Osteoblast (primary cell): ENCODE data around the gene TBCD. TPM values are rescaled to one million over a fixed set of nuclear protein-coding genes. Genes with fewer than 3 reads are reported as not detected.

Source experiments
- DNase-seq: peaks from one replicate; pipeline ENCODE4 v3.0.0; 2011; ENCODE audit warnings: low spot score, mixed read lengths; ENCODE audit not compliant: insufficient read length; ENCODE audit errors: missing footprints
- H2AFZ ChIP-seq: 2 replicates; pipeline ENCODE4 v1.6.0; 2011; ENCODE audit warnings: mild to moderate bottlenecking, low read length
- H3K27ac ChIP-seq: 2 replicates; pipeline ENCODE4 v1.5.1; 2011; ENCODE audit warnings: mild to moderate bottlenecking, low read depth, low read length, moderate library complexity
- H3K27me3 ChIP-seq: 2 replicates; pipeline ENCODE4 v1.6.0; 2012; ENCODE audit warnings: mild to moderate bottlenecking, control low read depth, inconsistent platforms, low read length, moderate library complexity; ENCODE audit not compliant: insufficient read depth
- H3K36me3 ChIP-seq: 2 replicates; pipeline ENCODE4 v1.5.1; 2011; ENCODE audit warnings: mild to moderate bottlenecking, low read length, control low read depth, moderate library complexity; ENCODE audit not compliant: insufficient read depth
- H3K4me1 ChIP-seq: 2 replicates; pipeline ENCODE4 v1.5.1; 2011; ENCODE audit warnings: mild to moderate bottlenecking, low read length, control low read depth, moderate library complexity; ENCODE audit not compliant: insufficient read depth
- H3K4me2 ChIP-seq: 2 replicates; pipeline ENCODE4 v1.6.0; 2011; ENCODE audit warnings: mild to moderate bottlenecking, low read length; ENCODE audit not compliant: insufficient read depth
- H3K4me3 ChIP-seq: fragments of 200-600 bp; sonication (generic); 3 replicates; pipeline ENCODE4 v1.5.1; 2012; ENCODE audit warnings: mild to moderate bottlenecking, low read length, inconsistent platforms; ENCODE audit not compliant: insufficient read depth
- H3K79me2 ChIP-seq: 2 replicates; pipeline ENCODE4 v1.6.0; 2012; ENCODE audit warnings: mild to moderate bottlenecking, low read length, control low read depth, inconsistent platforms; ENCODE audit not compliant: insufficient read depth
- H3K9me3 ChIP-seq: 2 replicates; pipeline ENCODE4 v1.5.1; 2011; ENCODE audit warnings: low read depth, low read length, control low read depth
- H4K20me1 ChIP-seq: 2 replicates; pipeline ENCODE4 v1.6.0; 2012; ENCODE audit warnings: mild to moderate bottlenecking, low read length, control low read depth; ENCODE audit not compliant: insufficient read depth
- total RNA-seq: library from RNA; depleted of rRNA; stranded (reverse); fragments of >200 nt; gene quantifications from 2 replicates; pipeline ENCODE4 v1.2.3, GENCODE V29; 2012
- TF ChIP-seq, protein P1 (sequence below): IDR thresholded peaks from 2 replicates; pipeline ENCODE4 v1.5.1; 2011; ENCODE audit warnings: mild to moderate bottlenecking, low read depth, low read length, moderate library complexity; ENCODE audit errors: extremely low read depth

TBCD gene
- total RNA-seq, 1 donor, result 29.0 TPM

DNA sequence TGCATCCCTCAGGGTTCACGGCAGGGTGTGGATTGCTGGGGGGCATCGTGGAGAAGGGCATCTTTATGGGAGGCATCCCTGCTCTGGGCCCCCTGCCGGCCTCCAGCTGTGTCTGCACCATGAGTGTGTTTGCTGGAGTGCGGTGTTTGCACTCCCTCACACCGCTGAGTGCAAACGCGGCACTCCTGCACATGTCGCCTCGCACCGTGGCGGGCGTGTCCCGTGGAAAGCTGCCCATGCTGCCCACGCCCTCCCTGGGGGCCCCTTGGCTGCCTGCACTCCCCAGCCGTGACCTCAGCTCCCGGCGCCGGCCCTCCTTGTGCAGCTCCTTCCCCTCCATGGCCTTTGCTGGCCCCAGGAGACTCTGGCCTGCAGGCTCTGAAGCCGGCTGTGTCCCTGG, 162.5 kb downstream of the TBCD start:
- Histone ChIP-seq H3K4me3 (peak overlapping the region; percentile 46), H3K9me3 (no peaks in the 10 kb centered on the region), H2AFZ (peak overlapping the region; percentile 14), H3K79me2 (no peaks in the 10 kb centered on the region), H3K4me1 (peaks cover 7% of the 10 kb centered on the region), H3K4me2 (peak overlapping the region; percentile 62), H3K27ac (no peak overlapping the region), H3K27me3 (no peaks in the 10 kb centered on the region), H3K36me3 (peaks cover 3% of the 10 kb centered on the region), H4K20me1 (no peaks in the 10 kb centered on the region)
- TF ChIP-seq, protein P1, sequence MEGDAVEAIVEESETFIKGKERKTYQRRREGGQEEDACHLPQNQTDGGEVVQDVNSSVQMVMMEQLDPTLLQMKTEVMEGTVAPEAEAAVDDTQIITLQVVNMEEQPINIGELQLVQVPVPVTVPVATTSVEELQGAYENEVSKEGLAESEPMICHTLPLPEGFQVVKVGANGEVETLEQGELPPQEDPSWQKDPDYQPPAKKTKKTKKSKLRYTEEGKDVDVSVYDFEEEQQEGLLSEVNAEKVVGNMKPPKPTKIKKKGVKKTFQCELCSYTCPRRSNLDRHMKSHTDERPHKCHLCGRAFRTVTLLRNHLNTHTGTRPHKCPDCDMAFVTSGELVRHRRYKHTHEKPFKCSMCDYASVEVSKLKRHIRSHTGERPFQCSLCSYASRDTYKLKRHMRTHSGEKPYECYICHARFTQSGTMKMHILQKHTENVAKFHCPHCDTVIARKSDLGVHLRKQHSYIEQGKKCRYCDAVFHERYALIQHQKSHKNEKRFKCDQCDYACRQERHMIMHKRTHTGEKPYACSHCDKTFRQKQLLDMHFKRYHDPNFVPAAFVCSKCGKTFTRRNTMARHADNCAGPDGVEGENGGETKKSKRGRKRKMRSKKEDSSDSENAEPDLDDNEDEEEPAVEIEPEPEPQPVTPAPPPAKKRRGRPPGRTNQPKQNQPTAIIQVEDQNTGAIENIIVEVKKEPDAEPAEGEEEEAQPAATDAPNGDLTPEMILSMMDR, result peak; percentile 60
- peak; percentile 98 for DNase-seq

DNA sequence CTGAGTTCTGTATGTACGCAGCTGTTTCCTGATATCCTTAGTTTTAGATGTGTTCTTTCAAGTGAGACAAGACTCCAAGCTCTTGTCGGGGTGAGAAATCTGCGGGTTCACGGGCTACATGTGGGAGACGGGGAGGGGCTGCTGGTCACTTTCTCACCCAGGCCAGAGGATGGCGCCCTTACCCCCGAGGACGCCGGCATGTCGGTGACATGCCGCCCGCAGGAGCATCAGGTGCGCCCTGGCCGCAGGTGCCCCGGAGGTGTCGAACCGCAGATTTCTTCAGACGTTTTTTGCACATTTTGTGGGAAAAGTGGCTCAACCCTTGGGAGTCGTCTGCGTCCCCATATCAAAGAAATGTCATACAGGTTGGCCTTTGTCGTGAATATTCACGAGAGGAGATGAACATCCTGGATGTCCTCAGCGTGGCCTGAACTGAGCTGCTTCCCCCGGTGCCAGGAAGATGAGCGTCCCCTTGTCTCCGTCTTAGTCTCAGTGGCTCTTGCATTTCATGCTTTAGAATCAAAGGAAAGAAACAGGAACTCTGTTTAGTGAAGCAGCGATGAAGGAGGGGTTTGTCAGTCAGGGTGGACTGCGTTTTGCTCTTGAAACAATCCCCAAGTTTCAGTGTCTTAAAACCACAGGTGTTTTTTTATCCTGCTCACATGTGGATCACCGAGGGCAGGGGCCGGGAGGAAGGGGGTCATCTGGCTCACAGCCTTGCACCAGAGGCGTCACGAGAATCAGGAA, 163.3 kb downstream of the TBCD start:
- no peak overlapping the region for H3K4me2 ChIP-seq
- H2AFZ ChIP-seq, result no peak overlapping the region
- H3K27me3 ChIP-seq, result no peaks in the 10 kb centered on the region
- H3K36me3 ChIP-seq, result peaks cover 3% of the 10 kb centered on the region
- no peaks in the 10 kb centered on the region for H4K20me1 ChIP-seq
- no peaks in the 10 kb centered on the region for H3K9me3 ChIP-seq
- no peak overlapping the region for H3K27ac ChIP-seq
- no peak for DNase-seq
- H3K79me2 ChIP-seq, result no peaks in the 10 kb centered on the region
- TF ChIP-seq, protein P1, result no peak
- H3K4me3 ChIP-seq, result no peak overlapping the region
- H3K4me1 ChIP-seq, result peaks cover 7% of the 10 kb centered on the region

DNA sequence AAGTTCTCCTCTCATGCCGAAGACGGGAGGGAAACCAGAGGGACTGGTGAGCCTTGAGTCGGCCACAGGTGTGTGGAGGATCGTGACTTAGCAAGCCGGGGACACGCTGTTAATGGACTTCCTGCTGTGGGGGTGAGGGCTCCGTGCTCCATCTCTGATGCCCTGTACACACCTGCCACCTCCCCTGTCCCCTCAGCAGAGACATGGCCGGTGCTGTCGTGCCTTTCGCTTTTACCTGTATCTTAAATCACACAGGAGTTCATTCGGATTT, 163.8 kb downstream of the TBCD start:
- no peaks in the 10 kb centered on the region for H3K9me3 ChIP-seq
- no peak overlapping the region for H2AFZ ChIP-seq
- H3K4me2 ChIP-seq, result no peak overlapping the region
- H3K27me3 ChIP-seq, result no peaks in the 10 kb centered on the region
- H3K79me2 ChIP-seq, result no peaks in the 10 kb centered on the region
- H3K4me1 ChIP-seq, result peaks cover 7% of the 10 kb centered on the region
- TF ChIP-seq, protein P1, result no peak
- no peaks in the 10 kb centered on the region for H4K20me1 ChIP-seq
- peaks cover 3% of the 10 kb centered on the region for H3K36me3 ChIP-seq
- no peak overlapping the region for H3K4me3 ChIP-seq
- no peak for DNase-seq
- no peak overlapping the region for H3K27ac ChIP-seq

DNA sequence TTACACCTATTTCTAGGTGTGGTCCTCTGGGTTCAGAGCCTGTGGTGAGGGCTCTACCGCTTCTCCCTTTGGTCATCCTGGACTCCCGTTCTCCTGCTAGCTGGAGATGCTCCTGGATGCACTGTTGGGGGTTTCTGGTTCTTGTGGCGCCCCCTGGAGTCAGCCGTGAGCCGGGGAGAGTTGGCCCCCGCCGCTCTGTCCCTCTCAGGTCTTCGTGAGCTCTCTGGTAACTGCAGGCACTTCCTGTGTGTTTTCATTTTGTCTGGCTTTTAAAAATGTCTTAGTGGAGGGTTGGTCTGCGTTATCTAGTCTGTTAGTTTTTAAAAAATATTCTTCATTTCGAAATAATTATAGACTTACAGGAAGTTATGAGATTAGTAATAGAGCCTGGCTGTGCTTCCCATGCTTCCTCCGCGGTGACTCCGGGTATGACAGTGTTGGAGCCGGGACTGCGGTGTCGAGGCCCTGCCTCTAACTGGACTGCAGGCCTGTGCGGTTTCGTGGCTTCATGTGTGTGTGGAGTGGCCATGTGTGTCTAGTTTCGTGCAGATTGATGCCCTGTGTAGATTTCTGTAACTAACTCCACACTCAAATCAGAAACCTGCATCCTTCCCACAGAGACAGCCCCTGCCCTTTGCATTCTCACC, 166.0 kb downstream of the TBCD start:
- Histone ChIP-seq H2AFZ (no peak overlapping the region), H3K4me3 (no peak overlapping the region), H3K27me3 (no peaks in the 10 kb centered on the region), H3K4me2 (no peak overlapping the region), H3K9me3 (no peaks in the 10 kb centered on the region), H4K20me1 (no peaks in the 10 kb centered on the region), H3K79me2 (no peaks in the 10 kb centered on the region), H3K4me1 (peaks cover 7% of the 10 kb centered on the region), H3K27ac (no peak overlapping the region), H3K36me3 (peaks cover 3% of the 10 kb centered on the region)
- TF ChIP-seq, protein P1, result peak; percentile 37
- DNase-seq, result no peak
